ENCODE results near the gene THBS4.

The THBS4 gene

DNA sequence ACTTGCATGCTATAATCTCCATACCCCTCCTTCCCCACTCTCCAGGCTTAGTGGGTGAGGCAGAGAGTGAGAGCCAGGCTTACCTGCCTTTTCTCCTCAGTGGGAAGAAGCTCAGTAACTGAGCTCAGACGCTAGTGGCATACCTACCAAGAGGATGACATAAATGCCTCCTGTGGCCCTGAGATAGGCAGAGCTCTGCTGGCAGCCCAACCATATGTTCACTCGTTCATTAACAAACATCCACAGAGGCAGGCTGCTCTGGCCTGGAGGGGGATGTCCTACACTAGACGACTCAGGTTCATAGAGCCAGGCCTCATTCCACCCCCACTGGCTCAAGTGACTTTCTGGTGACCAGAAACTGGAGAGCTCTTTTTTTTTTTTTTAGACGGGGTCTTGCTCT, 81.3 kb downstream of the THBS4 start:
- DNase-seq (ENCODE audit: low read depth in 2 of 2), result no peak

GRCh38 chr5:80117446-80117845, 82.3 kb downstream of the THBS4 start:
- DNase-seq (ENCODE audit: low read depth in 2 of 2), result no peak

DNA sequence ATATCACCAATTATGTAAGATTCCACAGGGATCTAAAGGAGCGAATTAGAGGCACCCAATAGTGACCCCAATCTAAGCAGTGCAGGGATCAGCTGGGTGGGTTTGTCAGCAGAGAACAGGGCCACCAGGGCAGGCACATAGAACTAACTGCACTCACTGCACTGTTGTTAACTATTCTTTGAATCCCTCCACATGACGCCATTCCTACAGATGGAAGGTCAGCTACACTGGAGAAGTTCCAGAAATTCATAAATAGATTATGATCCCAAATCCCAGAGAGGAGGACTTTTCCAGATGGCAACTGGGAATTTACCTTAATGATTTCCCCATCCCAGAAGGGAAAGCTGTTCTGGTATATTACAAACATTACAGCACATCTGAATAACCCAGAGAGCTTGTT, 84.2 kb downstream of the THBS4 start:
- no peak for DNase-seq (ENCODE audit: low read depth in 2 of 2)

GRCh38 chr5:80122579-80122978, 87.4 kb downstream of the THBS4 start:
- DNase-seq (ENCODE audit: low read depth in 2 of 2), result no peak

DNA sequence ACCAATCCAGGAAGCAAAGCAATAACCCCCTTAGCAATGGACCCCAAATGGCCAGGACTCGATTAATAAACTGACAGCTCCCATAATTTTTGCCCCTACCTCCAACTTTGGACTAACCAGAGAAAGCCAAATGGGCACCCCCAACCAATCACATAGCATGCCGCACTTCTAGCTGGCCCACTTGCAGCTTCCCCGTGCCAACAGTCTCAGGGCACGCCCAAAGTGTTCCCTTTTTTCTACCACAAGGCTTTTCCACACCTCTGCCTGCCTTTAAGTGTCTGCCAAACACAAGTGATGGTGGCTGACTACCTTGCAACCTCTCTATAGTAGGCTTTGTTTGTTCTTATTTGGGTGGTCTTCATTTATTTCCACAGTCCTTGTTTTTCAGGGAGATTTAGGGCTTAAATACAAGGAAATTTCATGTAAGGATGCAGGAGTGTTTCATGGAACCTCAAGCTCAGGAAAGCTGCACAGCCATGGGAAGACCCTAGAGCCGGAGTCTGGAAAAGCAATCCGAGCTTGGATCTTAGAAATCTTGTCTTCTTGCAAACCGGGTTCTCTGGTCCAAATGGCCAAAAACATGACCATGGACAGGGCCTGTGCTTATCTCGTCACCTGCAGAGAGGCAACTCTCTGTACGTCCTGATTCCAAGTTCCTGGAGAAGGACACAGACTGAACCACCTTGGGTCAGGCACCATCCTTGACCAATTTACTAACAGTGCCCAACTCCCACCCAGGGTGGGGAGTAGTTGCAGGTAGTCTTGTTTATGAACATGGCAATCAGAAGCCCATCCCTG, 89.2 kb downstream of the THBS4 start:
- DNase-seq (ENCODE audit: low read depth in 2 of 2), result no peak

GRCh38 chr5:80125022-80125961, 90.1 kb downstream of the THBS4 start:
- DNase-seq (ENCODE audit: low read depth in 2 of 2), result no peak

DNA sequence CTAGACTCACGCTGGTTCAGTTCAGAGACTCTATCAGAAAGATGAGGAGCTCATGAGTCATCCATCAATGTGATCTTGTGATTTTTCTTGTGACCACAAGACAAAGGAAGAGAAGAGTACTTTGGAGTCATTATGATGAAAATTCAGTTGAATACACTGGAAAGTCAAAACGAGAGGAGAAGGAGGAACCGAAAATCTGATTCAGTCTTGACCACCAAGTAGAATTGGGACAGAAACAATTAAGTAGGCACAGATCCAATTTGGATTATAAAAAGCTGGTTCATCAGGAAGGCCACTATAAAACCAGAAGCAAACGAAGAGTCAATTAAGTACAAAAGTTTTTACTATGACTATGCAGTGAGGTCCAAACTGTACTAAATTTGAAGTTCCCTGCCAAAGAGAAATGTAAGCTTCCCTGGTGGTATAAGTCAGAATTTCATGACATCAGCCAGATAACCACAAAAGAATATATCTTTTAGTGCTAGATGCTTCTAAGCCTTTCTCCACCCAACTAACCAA, 90.9 kb downstream of the THBS4 start:
- DNase-seq (ENCODE audit: low read depth in 2 of 2), result no peak

- DNase-seq (ENCODE audit: low read depth in 2 of 2), result no peak
Measured at GRCh38 chr5:80127116-80127552, 92.0 kb downstream of the THBS4 start.

DNA sequence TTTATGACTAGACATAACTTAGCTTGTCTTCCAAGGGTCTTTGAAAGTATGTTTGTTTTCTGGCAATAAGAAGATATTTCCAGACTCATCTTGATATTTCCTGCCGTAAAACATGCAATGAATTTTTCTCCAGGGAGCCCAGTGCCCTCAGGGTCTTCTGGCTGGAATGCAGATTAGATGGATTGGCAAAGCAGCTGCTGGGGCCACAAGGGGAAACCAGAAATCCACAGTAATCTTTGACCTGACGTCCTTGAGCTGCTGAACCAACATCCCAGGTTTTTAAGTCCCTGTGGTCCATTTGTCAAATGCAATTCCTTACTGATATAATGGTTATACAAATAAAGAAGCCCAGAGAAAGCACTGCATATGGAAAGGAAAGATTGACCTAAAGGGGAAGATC, 93.0 kb downstream of the THBS4 start:
- DNase-seq (ENCODE audit: low read depth in 2 of 2), result no peak

GRCh38 chr5:80129146-80129545, 94.0 kb downstream of the THBS4 start:
- no peak for DNase-seq (ENCODE audit: low read depth in 2 of 2)
